HG03025 (cell line): ENCODE results near the gene SH3D19.
"Not testable (repeated sequence)": the region's sequence is repeated elsewhere in the genome, so short reads cannot be mapped to it uniquely, and the experiment has no call there.

Experiments
- ATAC-seq: cut with Tn5 transposase; IDR thresholded peaks from one replicate; pipeline ENCODE4 v1.9.1; 2021; ENCODE audit warnings: mild to moderate bottlenecking, moderate library complexity; ENCODE audit not compliant: unreplicated experiment, low FRiP score

SH3D19 gene

GRCh38 chr4:151105454-151106032 lies 219.9 kb downstream of the SH3D19 start:
- no peak for ATAC-seq

GRCh38 chr4:151104621-151105020 lies 220.8 kb downstream of the SH3D19 start:
- no peak for ATAC-seq

GRCh38 chr4:151103758-151104157 lies 221.6 kb downstream of the SH3D19 start:
- ATAC-seq = no peak

GRCh38 chr4:151100531-151100930 lies 224.9 kb downstream of the SH3D19 start:
- ATAC-seq = no peak

- ATAC-seq = peak; percentile 2
Measured at GRCh38 chr4:151099976-151100417, 225.4 kb downstream of the SH3D19 start.

- ATAC-seq = peak; percentile 94
Measured at GRCh38 chr4:151099229-151099975, 226.0 kb downstream of the SH3D19 start, which contains the start of gene RPS3A. Gene RPS3A (plus strand): TSS chr4:151099628. CDS start chr4:151099653, 25 bp downstream.

GRCh38 chr4:151098979-151099228 lies 226.5 kb downstream of the SH3D19 start:
- ATAC-seq = no peak

GRCh38 chr4:151097759-151098158 lies 227.6 kb downstream of the SH3D19 start:
- no peak for ATAC-seq

- no peak for ATAC-seq
Measured at GRCh38 chr4:151095142-151095541, 230.3 kb downstream of the SH3D19 start.

- no peak for ATAC-seq
Measured at GRCh38 chr4:151094290-151094751, 231.1 kb downstream of the SH3D19 start.

- no peak for ATAC-seq
Measured at GRCh38 chr4:151093203-151093602, 232.2 kb downstream of the SH3D19 start.

- no peak for ATAC-seq
Measured at GRCh38 chr4:151092488-151092887, 232.9 kb downstream of the SH3D19 start.

- ATAC-seq = no peak
Measured at GRCh38 chr4:151091047-151091446, 234.4 kb downstream of the SH3D19 start.

- ATAC-seq = no peak
Measured at GRCh38 chr4:151087467-151087866, 237.9 kb downstream of the SH3D19 start.

GRCh38 chr4:151077978-151078377 lies 247.4 kb downstream of the SH3D19 start:
- ATAC-seq = not testable (repeated sequence)

- no peak for ATAC-seq
Measured at GRCh38 chr4:151074416-151074916, 250.9 kb downstream of the SH3D19 start.
